CD4-positive, alpha-beta memory T cell (primary cell): Measurements from ENCODE around the gene STRN3. TPM values are rescaled to one million over a fixed set of nuclear protein-coding genes. Genes with fewer than 3 reads are reported as not detected.

Experiments
- CTCF ChIA-PET: fragments of 350-600 bp; sonication (Branson Sonifier 250); formaldehyde crosslinking; loops from one replicate; lab custom pipeline; 2021; ENCODE audit warnings: inconsistent platforms; ENCODE audit not compliant: partially characterized antibody; lab: Charles Lee
- POLR2A ChIA-PET: fragments of 350-600 bp; sonication (Branson Sonifier 250); formaldehyde crosslinking; loops from one replicate; lab custom pipeline; 2021; ENCODE audit not compliant: partially characterized antibody; lab: Charles Lee
- DNase-seq, 5 donors: peaks; one replicate each; pipeline versions ENCODE4 v3.0.0 to v3.0.0-alpha.2; 2020 to 2022; ENCODE audit warnings: mixed read lengths in 1 of 5
- H3K27ac ChIP-seq: one replicate; pipeline ENCODE4 v1.7.0; 2013; ENCODE audit warnings: low read depth, low read length
- H3K27me3 ChIP-seq: 2 replicates; pipeline ENCODE4 v1.7.0; 2013; ENCODE audit warnings: mild to moderate bottlenecking, low read length, moderate library complexity; ENCODE audit not compliant: insufficient read depth
- H3K36me3 ChIP-seq: 2 replicates; pipeline ENCODE4 v1.7.0; 2013; ENCODE audit warnings: mild to moderate bottlenecking, low read length, moderate library complexity; ENCODE audit not compliant: insufficient read depth
- H3K4me1 ChIP-seq: 2 replicates; pipeline ENCODE4 v1.7.0; 2013; ENCODE audit warnings: mild to moderate bottlenecking, low read length, moderate library complexity; ENCODE audit not compliant: insufficient read depth
- H3K4me3 ChIP-seq, 2 donors: one replicate each; pipeline ENCODE4 v1.7.0; 2013; ENCODE audit warnings: low read length in 2 of 2, mild to moderate bottlenecking in 1 of 2
- H3K9me3 ChIP-seq, 2 donors: one replicate each; pipeline ENCODE4 v1.7.0; 2013; ENCODE audit warnings: low read length in 2 of 2, control low read depth in 1 of 2; ENCODE audit not compliant: control insufficient read depth in 1 of 2
- H3K27ac Mint-ChIP-seq, 7 donors: one replicate each; pipeline ENCODE4 v1.8.0; 2020 to 2021; ENCODE audit warnings: mixed read lengths in 7 of 7, mild to moderate bottlenecking in 6 of 7, inconsistent platforms in 3 of 7, moderate library complexity in 3 of 7
- H3K27me3 Mint-ChIP-seq, 2 donors: one replicate each; pipeline ENCODE4 v1.8.0; 2020 to 2021; ENCODE audit warnings: mixed read lengths in 2 of 2
- H3K36me3 Mint-ChIP-seq, 2 donors: one replicate each; pipeline ENCODE4 v1.8.0; 2020 to 2021; ENCODE audit warnings: mixed read lengths in 2 of 2, inconsistent platforms in 1 of 2, mild to moderate bottlenecking in 1 of 2
- H3K4me1 Mint-ChIP-seq, 4 donors: one replicate each; pipeline ENCODE4 v1.8.0; 2020 to 2021; ENCODE audit warnings: mixed read lengths in 4 of 4, mild to moderate bottlenecking in 1 of 4
- H3K4me3 Mint-ChIP-seq, 8 donors: one replicate each; pipeline ENCODE4 v1.8.0; 2020 to 2021; ENCODE audit warnings: mixed read lengths in 8 of 8, mild to moderate bottlenecking in 7 of 8, moderate library complexity in 6 of 8, inconsistent platforms in 3 of 8
- H3K9me3 Mint-ChIP-seq, 8 donors: one replicate each; pipeline ENCODE4 v1.8.0; 2020 to 2021; ENCODE audit warnings: mixed read lengths in 8 of 8, mild to moderate bottlenecking in 5 of 8, inconsistent platforms in 3 of 8, moderate library complexity in 1 of 8
- intact Hi-C: fragments of 100-400 bp; cut with micrococcal nuclease; formaldehyde crosslinking; loops from one replicate; pipeline ENCODE4 v1.15.1; 2023
- polyA plus RNA-seq, 2 donors: library from polyadenylated mRNA; unstranded; fragments of 300-500 nt; fragmentation: Illumina TruSeq; gene quantifications; one replicate each; pipeline ENCODE4 v1.2.3, GENCODE V29; 2021
- total RNA-seq, 2 experiments: library from RNA; stranded (reverse); gene quantifications; one replicate each; pipeline ENCODE4 v1.2.3, GENCODE V29; 2021

The STRN3 gene
- total and polyA plus RNA-seq, 4 experiments from 2014 or later, result 2.3 to 26.2 (median 14.1) TPM

DNA sequence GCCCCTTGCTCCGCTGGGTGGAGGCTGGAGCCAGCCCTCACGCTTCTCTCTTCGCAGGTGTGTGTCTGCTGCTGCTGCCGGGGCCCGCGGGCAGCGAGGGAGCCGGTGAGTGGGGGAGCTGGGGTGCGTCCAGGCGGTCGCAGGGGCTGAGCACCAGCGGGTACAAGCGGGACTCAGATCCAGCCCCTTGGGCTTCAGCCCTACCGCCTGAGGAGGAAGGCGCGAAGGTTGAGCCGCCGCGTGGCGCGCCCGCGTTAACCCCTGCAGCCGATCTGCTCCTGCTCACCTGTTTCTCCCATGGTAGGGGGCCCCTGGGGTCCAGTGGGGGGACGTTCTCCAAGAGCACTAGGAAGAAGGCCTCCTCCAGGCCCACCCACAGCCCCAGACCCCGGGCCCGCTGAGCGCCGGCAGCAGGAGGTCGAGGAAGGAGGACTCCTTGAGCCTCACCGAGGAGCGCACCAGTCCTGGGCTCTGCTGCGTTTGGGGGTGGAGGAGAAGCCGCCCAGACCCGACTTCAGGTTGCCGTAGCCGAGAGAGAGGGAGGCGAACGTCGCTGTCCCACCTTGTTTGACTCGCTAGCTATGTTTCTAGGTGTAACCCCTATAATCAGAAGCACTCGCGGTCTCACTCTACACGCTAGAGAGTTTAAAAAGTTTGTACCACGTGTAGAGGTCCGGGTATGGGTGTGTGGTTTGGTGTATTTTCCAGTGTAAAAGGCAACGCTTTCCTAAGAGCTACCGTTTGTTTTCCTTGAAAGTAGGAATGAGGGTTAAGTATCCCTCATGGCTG, 151.0 kb downstream of the STRN3 start:
- Mint-ChIP-seq H3K36me3 (no peaks in the 10 kb centered on the region), H3K27me3 (peaks cover 26 to 39% of the 10 kb centered on the region in 2 donors), H3K9me3 (no peaks in the 10 kb centered on the region), H3K27ac (no peak overlapping the region), H3K4me1 (peaks cover 2 to 17% (median 10%) of the 10 kb centered on the region in 4 donors), H3K4me3 (peak overlapping the region; percentile 57 to 86 (median 72))
- Histone ChIP-seq H3K9me3 (no peaks in the 10 kb centered on the region), H3K4me1 (peaks cover 15% of the 10 kb centered on the region), H3K4me3 (no peak overlapping the region), H3K36me3 (no peaks in the 10 kb centered on the region), H3K27me3 (peaks cover 3% of the 10 kb centered on the region), H3K27ac (no peak overlapping the region)
- CTCF ChIA-PET, result no interaction called here
- intact Hi-C loops, result no loop called here
- peak in 1 of 5 donors; percentile 2 for DNase-seq
- POLR2A ChIA-PET, result no interaction called here

DNA sequence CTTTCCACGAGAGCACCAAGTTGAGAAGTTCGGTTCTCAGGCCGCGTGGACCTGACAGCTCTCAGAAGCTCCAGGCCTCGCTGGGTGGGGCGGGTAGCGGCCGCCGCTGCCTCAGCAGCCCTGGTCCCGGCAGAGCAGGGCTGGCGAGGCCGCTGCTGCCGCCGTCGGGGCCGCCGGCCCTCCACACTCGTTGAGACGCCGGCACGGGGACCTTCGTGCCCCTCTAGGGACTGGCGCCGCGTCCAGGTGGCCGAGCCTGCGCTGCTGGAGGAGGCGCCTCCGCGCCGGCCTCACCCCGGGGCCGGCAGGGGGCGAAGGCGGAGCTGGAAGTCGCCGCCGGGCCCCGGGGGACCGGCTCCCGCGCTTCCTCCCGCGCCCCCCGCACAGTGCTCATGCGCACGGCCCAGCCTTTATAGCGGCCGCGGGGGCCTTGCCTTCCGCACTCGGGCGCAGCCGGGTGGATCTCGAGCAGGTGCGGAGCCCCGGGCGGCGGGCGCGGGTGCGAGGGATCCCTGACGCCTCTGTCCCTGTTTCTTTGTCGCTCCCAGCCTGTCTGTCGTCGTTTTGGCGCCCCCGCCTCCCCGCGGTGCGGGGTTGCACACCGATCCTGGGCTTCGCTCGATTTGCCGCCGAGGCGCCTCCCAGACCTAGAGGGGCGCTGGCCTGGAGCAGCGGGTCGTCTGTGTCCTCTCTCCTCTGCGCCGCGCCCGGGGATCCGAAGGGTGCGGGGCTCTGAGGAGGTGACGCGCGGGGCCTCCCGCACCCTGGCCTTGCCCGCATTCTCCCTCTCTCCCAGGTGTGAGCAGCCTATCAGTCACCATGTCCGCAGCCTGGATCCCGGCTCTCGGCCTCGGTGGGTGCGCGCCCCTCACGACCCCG, 151.8 kb downstream of the STRN3 start, which contains the start of gene COCH:
TSS of gene COCH (plus strand) at position 440 of the 879 bp plus-strand sequence. CDS start at position 820, 380 bp downstream.
- intact Hi-C loops, result no loop called here
- H3K27ac ChIP-seq, result no peak within 1 kb of the TSS
- Mint-ChIP-seq H3K4me3 (peak within 1 kb of the TSS; percentile 59 to 86 (median 72)), H3K27ac (peak within 1 kb of the TSS in 1 of 7 donors; percentile 29), H3K36me3 (no peaks in the 10 kb centered on the region), H3K9me3 (no peaks in the 10 kb centered on the region), H3K4me1 (peaks cover 2 to 17% (median 10%) of the 10 kb centered on the region in 4 donors), H3K27me3 (peaks cover 29 to 45% of the 10 kb centered on the region in 2 donors)
- ChIA-PET POLR2A (interaction anchor here (1.3 kb wide), 1 partner anchor 334 kb away, joined by 4 read pairs; the partner anchor contains the start of gene HECTD1), CTCF (interaction anchor here (0.7 kb wide), 1 partner anchor 208 kb away, joined by 3 read pairs; no protein-coding TSS in a partner anchor)
- no peaks in the 10 kb centered on the region for H3K36me3 ChIP-seq
- H3K27me3 ChIP-seq, result peaks cover 3% of the 10 kb centered on the region
- peaks cover 15% of the 10 kb centered on the region for H3K4me1 ChIP-seq
- H3K9me3 ChIP-seq, result no peaks in the 10 kb centered on the region
- peak within 1 kb of the TSS in 1 of 2 donors; percentile 43 for H3K4me3 ChIP-seq
- peak in 4 of 5 donors; percentile 5 to 20 (median 18) for DNase-seq

DNA sequence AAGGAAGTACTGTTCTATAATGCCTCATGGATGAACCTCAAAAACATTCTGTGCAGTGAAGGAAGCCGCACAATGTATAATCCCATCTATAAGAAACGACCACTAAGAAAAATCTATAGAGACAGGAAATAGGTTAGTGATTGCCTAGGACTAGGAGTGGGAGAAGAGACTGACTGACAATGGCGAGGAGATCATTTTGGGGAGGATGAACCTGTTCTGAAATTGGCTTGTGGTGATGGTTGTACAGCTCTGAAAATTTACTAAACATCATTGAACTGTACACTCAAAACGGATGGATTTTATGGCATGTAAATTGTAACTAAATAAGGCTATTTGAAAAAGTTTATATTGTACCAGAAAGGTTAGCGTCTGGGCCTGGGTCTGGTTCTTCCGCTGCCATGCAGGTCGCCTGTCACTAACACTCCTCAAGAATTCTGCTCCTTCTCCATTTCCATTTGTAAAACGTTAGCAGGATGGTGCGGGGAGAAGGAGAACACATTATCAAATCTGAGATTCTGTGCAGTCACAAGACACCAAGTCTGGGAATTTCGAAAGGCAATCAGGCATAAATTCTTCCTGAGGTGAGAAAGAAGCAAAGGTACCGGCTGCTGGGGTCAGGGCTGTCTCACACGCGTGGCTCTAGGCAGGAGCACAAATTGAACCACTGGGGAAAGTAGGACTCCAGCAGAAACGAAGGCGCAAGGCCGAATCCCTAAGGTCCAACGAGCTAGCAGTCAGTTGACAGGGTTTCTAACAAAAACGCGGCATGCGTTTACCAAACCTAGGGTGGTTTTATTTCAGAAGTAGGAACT, 152.7 kb downstream of the STRN3 start:
- POLR2A ChIA-PET, result interaction anchor here (1.3 kb wide), 1 partner anchor 335 kb away, joined by 4 read pairs; the partner anchor contains the start of gene HECTD1
- Histone ChIP-seq H3K27ac (no peak overlapping the region), H3K4me1 (peaks cover 15% of the 10 kb centered on the region), H3K27me3 (peaks cover 3% of the 10 kb centered on the region), H3K4me3 (no peak overlapping the region), H3K36me3 (no peaks in the 10 kb centered on the region), H3K9me3 (no peaks in the 10 kb centered on the region)
- peak overlapping the region in 1 of 7 donors; percentile 29 for H3K27ac Mint-ChIP-seq
- H3K4me3 Mint-ChIP-seq, result peak overlapping the region; percentile 17 to 79 (median 54)
- no peak for DNase-seq
- peaks cover 2 to 17% (median 10%) of the 10 kb centered on the region in 4 donors for H3K4me1 Mint-ChIP-seq
- CTCF ChIA-PET, result interaction anchor here (0.7 kb wide), 1 partner anchor 209 kb away, joined by 3 read pairs; no protein-coding TSS in a partner anchor
- no peaks in the 10 kb centered on the region for H3K9me3 Mint-ChIP-seq
- H3K27me3 Mint-ChIP-seq, result peaks cover 33 to 47% of the 10 kb centered on the region in 2 donors
- intact Hi-C loops, result no loop called here
- H3K36me3 Mint-ChIP-seq, result no peaks in the 10 kb centered on the region

DNA sequence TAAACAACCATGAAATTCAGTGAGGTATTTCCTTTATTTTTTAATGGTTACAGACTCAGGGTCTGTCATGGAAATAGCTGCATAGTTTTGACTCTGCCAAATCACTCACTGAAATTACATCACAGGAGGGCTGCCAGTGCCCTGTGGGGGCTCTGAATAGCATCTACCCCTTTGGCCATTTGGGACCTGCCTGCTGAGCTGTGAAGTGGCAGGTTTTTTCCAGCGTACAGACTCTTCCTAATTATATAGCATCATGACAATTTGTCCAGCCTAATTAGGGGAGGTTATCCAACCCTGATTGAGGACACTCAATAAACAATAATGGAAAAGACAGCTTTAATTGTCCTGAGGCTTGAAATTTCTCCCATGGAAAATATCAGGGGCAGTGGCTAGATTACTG, 153.6 kb downstream of the STRN3 start:
- Mint-ChIP-seq H3K4me3 (no peak overlapping the region), H3K9me3 (no peaks in the 10 kb centered on the region), H3K27ac (no peak overlapping the region), H3K27me3 (peaks cover 31 to 47% of the 10 kb centered on the region in 2 donors), H3K36me3 (no peaks in the 10 kb centered on the region), H3K4me1 (peaks cover 2 to 17% (median 10%) of the 10 kb centered on the region in 4 donors)
- no peak overlapping the region for H3K4me3 ChIP-seq
- H3K36me3 ChIP-seq, result no peaks in the 10 kb centered on the region
- CTCF ChIA-PET, result no interaction called here
- H3K9me3 ChIP-seq, result no peaks in the 10 kb centered on the region
- H3K4me1 ChIP-seq, result peaks cover 15% of the 10 kb centered on the region
- H3K27me3 ChIP-seq, result peaks cover 3% of the 10 kb centered on the region
- DNase-seq, result no peak
- H3K27ac ChIP-seq, result no peak overlapping the region
- POLR2A ChIA-PET, result no interaction called here
- intact Hi-C loops, result no loop called here

DNA sequence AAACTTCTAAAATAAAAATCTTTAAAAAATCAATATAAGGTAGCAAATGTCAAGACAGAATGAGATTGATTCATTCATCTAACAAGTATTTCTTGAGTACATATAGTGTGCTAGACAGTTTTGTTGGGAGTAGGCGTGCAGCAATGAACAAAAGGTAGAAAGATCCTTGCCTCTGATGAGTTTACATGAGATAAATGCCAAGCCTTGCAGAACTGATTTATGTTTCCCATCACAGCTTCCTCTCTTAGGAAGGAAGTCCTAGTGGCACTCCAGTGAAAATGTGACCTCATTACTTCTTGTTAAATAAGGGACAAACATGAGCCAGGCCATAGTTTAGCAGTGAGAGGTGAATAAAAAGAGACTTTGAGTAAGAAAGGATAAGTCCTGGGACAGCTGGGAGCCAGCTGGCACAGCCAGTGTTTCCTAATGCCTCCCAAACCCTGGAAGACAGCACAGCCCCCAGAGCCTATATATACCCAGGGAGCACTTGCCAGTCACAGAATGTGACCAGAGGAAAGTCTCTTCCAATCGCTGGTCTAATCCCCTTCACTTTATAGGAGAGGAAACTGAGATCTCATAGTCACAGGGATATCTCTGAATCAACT, 156.5 kb downstream of the STRN3 start:
- Mint-ChIP-seq H3K9me3 (no peaks in the 10 kb centered on the region), H3K27ac (no peak overlapping the region), H3K36me3 (no peaks in the 10 kb centered on the region), H3K4me1 (peaks cover 0 to 9% (median 6%) of the 10 kb centered on the region in 4 donors), H3K27me3 (peaks cover 18 to 32% of the 10 kb centered on the region in 2 donors), H3K4me3 (no peak overlapping the region)
- intact Hi-C loops, result no loop called here
- H3K27ac ChIP-seq, result no peak overlapping the region
- H3K4me3 ChIP-seq, result no peak overlapping the region
- no peak for DNase-seq
- ChIA-PET POLR2A (no interaction called here), CTCF (no interaction called here)
- no peaks in the 10 kb centered on the region for H3K9me3 ChIP-seq
- H3K27me3 ChIP-seq, result peaks cover 3% of the 10 kb centered on the region
- peaks cover 6% of the 10 kb centered on the region for H3K4me1 ChIP-seq
- no peaks in the 10 kb centered on the region for H3K36me3 ChIP-seq

DNA sequence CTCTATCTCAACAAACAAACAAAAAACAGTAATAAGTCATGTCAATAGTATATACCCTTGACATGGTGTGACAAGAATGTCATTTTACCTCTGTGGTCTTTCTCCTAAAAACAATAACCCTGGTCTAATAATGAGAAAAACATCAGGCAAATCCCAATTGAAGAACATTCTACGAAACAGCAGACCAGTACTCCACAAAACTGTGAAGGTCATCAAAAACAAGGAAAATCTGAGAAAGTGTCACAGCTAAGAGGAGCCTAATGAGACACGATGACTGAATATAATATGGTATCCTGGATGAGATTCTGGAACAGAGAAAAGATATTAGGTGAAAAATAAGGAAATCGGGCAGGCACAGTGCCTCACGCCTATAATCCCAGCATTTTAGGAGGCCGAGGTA, 157.4 kb downstream of the STRN3 start:
- ChIA-PET POLR2A (no interaction called here), CTCF (no interaction called here)
- Histone ChIP-seq H3K27ac (no peak overlapping the region), H3K27me3 (peaks cover 2% of the 10 kb centered on the region), H3K36me3 (no peaks in the 10 kb centered on the region), H3K9me3 (no peaks in the 10 kb centered on the region), H3K4me3 (no peak overlapping the region), H3K4me1 (peaks cover 3% of the 10 kb centered on the region)
- Mint-ChIP-seq H3K4me1 (peaks cover 0 to 8% (median 5%) of the 10 kb centered on the region in 4 donors), H3K4me3 (no peak overlapping the region), H3K27me3 (peaks cover 19 to 31% of the 10 kb centered on the region in 2 donors), H3K9me3 (no peaks in the 10 kb centered on the region), H3K27ac (no peak overlapping the region), H3K36me3 (no peaks in the 10 kb centered on the region)
- intact Hi-C loops, result no loop called here
- no peak for DNase-seq
